ENCODE data around the gene KCNJ6. TPM values are rescaled to one million over a fixed set of nuclear protein-coding genes. Genes with fewer than 3 reads are reported as not detected.

KCNJ6 gene
- total RNA-seq, 1 donor from 2014 or later, result 0.75 TPM

GRCh38 chr21:37658817-37659458, 257.3 kb downstream of the KCNJ6 start:
- Mint-ChIP-seq H3K36me3 (ENCODE audit: low read depth) (no peaks in the 10 kb centered on the region), H3K27ac (ENCODE audit: unreplicated experiment) (no peak overlapping the region), H3K4me3 (no peak overlapping the region), H3K4me1 (no peaks in the 10 kb centered on the region), H3K9me3 (no peaks in the 10 kb centered on the region), H3K27me3 (ENCODE audit: low read depth) (no peaks in the 10 kb centered on the region)
- TF ChIP-seq, protein P1, sequence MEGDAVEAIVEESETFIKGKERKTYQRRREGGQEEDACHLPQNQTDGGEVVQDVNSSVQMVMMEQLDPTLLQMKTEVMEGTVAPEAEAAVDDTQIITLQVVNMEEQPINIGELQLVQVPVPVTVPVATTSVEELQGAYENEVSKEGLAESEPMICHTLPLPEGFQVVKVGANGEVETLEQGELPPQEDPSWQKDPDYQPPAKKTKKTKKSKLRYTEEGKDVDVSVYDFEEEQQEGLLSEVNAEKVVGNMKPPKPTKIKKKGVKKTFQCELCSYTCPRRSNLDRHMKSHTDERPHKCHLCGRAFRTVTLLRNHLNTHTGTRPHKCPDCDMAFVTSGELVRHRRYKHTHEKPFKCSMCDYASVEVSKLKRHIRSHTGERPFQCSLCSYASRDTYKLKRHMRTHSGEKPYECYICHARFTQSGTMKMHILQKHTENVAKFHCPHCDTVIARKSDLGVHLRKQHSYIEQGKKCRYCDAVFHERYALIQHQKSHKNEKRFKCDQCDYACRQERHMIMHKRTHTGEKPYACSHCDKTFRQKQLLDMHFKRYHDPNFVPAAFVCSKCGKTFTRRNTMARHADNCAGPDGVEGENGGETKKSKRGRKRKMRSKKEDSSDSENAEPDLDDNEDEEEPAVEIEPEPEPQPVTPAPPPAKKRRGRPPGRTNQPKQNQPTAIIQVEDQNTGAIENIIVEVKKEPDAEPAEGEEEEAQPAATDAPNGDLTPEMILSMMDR (conservative IDR thresholded peaks at IDR 0.05), result no peak
- DNase-seq (ENCODE audit: low read depth, low spot score), result no peak

- no peaks in the 10 kb centered on the region for H3K27me3 Mint-ChIP-seq (ENCODE audit: low read depth)
- H3K27ac Mint-ChIP-seq (ENCODE audit: unreplicated experiment), result no peak overlapping the region
- TF ChIP-seq, protein P1 (conservative IDR thresholded peaks at IDR 0.05), result no peak
- H3K36me3 Mint-ChIP-seq (ENCODE audit: low read depth), result no peaks in the 10 kb centered on the region
- no peak for DNase-seq (ENCODE audit: low read depth, low spot score)
- H3K4me1 Mint-ChIP-seq, result no peaks in the 10 kb centered on the region
- H3K4me3 Mint-ChIP-seq, result no peak overlapping the region
- H3K9me3 Mint-ChIP-seq, result no peaks in the 10 kb centered on the region
Observed at GRCh38 chr21:37658121-37658816, 258.0 kb downstream of the KCNJ6 start.

DNA sequence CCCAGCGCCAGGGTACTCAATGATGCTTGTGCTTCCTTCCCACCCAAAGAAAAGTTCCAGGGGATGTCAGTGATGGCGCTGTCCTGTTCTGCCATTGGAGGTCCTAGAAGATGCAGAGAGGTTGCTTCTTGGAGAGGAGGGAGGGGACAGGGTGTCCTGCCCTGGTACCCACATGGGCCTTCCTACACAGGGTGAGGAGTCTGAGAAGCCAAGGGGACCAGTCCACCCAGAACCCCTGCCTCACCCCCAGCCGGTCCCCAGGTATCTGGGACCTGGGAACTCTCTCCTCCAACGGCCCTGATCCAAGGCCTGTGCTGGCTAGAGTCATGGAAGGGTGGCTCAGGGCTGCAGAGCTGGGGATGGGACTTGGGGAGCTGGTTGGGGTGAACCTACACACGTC, 259.4 kb downstream of the KCNJ6 start:
- Mint-ChIP-seq H3K4me3 (no peak overlapping the region), H3K9me3 (no peaks in the 10 kb centered on the region), H3K4me1 (no peaks in the 10 kb centered on the region), H3K27ac (ENCODE audit: unreplicated experiment) (no peak overlapping the region), H3K36me3 (ENCODE audit: low read depth) (no peaks in the 10 kb centered on the region), H3K27me3 (ENCODE audit: low read depth) (no peaks in the 10 kb centered on the region)
- TF ChIP-seq, protein P1 (conservative IDR thresholded peaks at IDR 0.05), result no peak
- no peak for DNase-seq (ENCODE audit: low read depth, low spot score)

DNA sequence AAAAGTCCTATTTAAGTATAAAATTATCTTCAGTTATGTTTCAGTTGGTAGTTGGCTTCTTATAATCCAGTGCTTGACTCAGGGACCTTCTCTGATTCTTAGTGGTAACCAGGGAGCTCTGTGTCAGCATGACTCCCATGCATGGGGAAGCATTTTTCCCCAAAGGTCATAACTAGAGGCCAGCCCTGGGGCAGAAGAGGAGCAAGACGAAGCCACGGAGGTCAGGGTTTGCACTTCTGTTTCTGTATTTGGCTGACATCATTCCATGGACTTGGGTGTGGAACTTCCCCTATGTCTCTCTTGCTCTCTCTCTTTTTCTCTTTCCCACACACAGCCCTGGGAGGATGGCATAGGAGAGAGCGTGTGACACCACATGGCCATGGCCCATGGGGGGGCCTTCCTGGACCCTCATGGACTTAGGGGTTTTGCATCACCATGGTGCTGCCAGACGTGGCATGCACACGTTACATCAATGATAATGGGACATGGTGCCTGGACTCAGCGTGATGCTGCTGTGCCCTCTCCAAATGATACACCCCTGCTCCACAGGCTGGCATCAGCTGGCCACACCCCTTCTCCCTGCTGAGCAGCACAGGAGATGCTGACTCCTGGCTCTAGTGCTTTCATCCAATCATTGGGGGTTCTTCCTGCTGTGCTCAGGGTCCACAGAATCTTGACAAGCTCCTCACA, 260.5 kb downstream of the KCNJ6 start:
- no peaks in the 10 kb centered on the region for H3K9me3 Mint-ChIP-seq

DNA sequence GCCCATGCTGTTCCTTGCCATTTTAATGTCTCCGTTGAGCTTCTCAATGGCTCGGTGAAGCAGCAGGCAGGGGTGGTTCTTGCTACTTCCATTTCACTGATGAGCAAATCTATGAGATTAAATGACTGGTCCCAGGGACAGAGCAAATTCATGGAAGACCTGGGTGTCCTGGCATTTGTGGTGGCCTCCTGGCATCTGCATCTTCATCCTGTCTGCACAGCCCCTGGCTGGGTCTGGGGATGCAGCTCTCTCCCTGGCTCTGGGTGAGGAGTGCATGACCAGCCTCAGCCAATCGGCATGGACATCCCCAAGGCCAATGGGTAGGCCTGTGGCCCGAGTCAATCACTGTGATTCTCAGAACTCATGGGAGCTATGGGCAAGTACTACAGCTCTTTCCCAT, 261.7 kb downstream of the KCNJ6 start:
- Mint-ChIP-seq H3K4me3 (no peak overlapping the region), H3K27ac (ENCODE audit: unreplicated experiment) (no peak overlapping the region), H3K36me3 (ENCODE audit: low read depth) (no peaks in the 10 kb centered on the region), H3K27me3 (ENCODE audit: low read depth) (no peaks in the 10 kb centered on the region), H3K9me3 (no peaks in the 10 kb centered on the region), H3K4me1 (no peaks in the 10 kb centered on the region)
- no peak for DNase-seq (ENCODE audit: low read depth, low spot score)
- TF ChIP-seq, protein P1 (conservative IDR thresholded peaks at IDR 0.05), result no peak

More for the DNA sequence above, 260.5 kb downstream of the KCNJ6 start:
- Mint-ChIP-seq H3K4me1 (no peaks in the 10 kb centered on the region), H3K27me3 (ENCODE audit: low read depth) (no peaks in the 10 kb centered on the region), H3K4me3 (no peak overlapping the region), H3K27ac (ENCODE audit: unreplicated experiment) (no peak overlapping the region), H3K36me3 (ENCODE audit: low read depth) (no peaks in the 10 kb centered on the region)
- TF ChIP-seq, protein P1 (conservative IDR thresholded peaks at IDR 0.05), result no peak
- no peak for DNase-seq (ENCODE audit: low read depth, low spot score)

Measured in neural crest cell (in vitro differentiated cells).